NCI-H128 (cell line): Measurements from ENCODE around the gene SLC16A5.
"Not testable (repeated sequence)": the region's sequence is repeated elsewhere in the genome, so short reads cannot be mapped to it uniquely, and the experiment has no call there.

Experiments
- DNase-seq: peaks from one replicate; lab custom pipeline; 2025; ENCODE audit not compliant: unreplicated experiment; lab: John Stamatoyannopoulos, UW

SLC16A5 gene

GRCh38 chr17:75109407-75110233 lies 21.9 kb downstream of the SLC16A5 start, which contains the start of gene ARMC7:
TSS of gene ARMC7 (plus strand) at chr17:75109969. CDS start at chr17:75110289, 320 bp downstream.
- DNase-seq = peak; percentile 64

- no peak for DNase-seq
Observed at GRCh38 chr17:75110234-75110937, 22.6 kb downstream of the SLC16A5 start.

- no peak for DNase-seq
Observed at GRCh38 chr17:75111777-75112335, 24.1 kb downstream of the SLC16A5 start.

- peak; percentile 65 for DNase-seq
Observed at GRCh38 chr17:75113798-75114551, 26.2 kb downstream of the SLC16A5 start.

GRCh38 chr17:75114552-75115314 lies 27.0 kb downstream of the SLC16A5 start:
- no peak for DNase-seq

- DNase-seq = no peak
Observed at GRCh38 chr17:75115555-75115954, 27.8 kb downstream of the SLC16A5 start.

DNA sequence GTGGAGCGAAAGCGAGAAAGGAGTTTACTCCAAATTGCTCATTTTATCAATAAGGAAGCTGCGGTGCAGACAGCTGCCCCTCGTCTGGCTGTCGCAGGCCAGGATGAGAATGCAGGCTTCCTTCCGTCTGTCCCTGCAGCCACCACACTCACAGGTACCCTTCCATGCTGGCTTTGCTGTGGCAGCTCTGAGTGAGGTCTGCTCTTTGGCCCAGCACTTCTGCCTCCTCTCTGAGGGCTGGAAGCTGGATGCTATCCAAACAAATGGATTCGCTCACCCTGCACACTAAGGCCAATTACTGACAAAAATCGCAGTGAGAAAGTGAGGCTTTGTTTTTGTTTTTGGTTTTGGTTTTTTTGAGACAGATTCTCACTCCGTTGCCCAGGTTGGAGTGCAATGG lies 29.0 kb downstream of the SLC16A5 start:
- DNase-seq = no peak

DNA sequence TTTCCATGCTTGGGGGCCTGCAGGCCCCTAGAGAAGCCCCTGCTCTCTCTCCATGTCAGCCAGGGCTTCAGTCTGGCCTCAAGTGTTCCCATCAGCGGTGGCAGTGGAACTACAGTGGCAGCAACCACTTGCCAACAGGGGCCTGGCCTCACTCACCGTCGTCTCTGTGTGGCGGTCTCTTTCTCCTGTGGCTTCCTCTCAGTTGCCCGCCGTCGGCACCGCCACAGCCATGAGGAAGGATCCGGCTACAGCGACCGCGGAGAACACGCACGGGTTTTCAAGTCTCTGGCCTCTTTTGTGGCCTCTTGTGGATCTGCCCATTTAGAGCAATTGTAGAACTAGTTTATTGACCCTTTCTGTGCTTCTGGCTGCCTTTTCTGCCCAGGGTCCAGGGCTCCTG lies 30.6 kb downstream of the SLC16A5 start:
- DNase-seq = no peak

GRCh38 chr17:75124041-75124818 lies 36.5 kb downstream of the SLC16A5 start:
- DNase-seq = no peak

- DNase-seq = no peak
Observed at GRCh38 chr17:75124819-75125162, 37.0 kb downstream of the SLC16A5 start.

- DNase-seq = no peak
Observed at GRCh38 chr17:75125984-75126383, 38.2 kb downstream of the SLC16A5 start.

DNA sequence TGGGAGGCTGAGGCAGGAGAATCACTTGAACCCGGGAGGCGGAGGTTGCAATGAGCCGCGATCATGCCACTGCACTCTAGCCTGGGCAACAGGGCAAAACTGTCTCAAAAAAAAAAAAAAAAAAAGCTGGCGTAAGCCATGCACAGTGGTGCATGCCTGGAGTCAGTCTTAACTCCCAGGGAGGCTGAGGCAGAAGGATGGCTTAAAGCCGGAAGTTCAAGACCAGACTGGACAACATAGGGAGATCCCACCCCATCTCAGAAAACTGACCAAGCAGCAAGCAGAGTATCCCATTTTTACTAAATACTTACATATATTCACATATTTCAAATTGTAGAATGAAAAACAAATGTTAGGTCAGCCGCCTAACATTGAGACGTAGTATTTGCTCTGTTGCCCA lies 39.2 kb downstream of the SLC16A5 start:
- no peak for DNase-seq

GRCh38 chr17:75127936-75128335 lies 40.2 kb downstream of the SLC16A5 start:
- not testable (repeated sequence) for DNase-seq

DNA sequence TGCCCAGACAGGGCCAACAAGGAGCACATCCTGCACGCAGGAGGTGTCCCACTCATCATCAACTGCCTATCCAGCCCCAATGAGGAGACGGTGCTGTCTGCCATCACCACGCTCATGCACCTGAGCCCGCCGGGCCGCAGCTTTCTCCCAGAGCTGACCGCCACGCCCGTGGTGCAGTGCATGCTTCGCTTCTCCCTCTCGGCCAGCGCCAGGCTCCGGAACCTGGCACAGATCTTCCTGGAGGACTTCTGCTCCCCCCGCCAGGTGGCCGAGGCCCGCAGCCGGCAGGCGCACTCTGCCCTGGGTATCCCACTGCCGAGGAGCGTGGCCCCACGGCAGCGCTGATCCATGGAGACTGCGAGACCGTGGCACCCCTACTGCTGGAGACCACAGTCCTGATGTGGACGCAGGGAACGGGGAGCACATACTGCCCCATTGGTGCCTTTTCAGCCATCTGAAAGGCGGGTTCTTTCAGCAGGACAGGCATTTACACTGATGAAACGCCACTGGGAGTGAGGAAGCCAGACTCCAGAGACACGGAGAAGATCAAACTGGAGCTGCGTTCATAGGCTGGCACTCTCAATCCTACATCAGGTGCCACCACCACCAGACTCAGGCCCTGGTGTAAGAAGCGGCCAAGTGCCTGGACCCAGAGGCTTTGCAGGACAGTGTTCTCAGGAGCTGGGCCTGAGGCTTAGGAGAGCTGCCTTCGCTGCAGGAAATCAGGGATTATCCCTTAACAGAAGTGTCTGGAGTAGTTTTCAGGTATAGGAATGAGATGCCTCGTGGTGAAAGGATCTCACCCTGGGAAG lies 41.1 kb downstream of the SLC16A5 start:
- no peak for DNase-seq

DNA sequence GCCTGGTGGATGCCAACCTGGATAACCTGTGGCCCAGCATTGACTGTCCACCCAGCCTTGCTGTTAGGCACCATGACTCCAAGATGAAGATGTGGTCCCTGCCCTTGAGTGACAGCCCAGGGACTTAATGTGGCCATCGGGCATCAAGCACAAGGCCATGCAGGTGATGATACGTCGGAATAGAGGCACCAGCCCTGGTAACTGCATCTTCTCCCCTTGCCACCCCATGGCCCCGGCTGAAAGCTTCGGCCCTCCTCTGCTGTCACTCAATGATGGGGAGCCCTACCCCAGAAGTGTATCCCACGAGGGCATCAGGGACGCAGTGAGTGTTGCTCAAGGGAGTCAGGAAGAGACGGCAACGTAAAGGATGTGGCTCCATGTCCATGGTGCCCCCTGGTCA lies 41.8 kb downstream of the SLC16A5 start:
- DNase-seq = no peak

GRCh38 chr17:75130059-75130631 lies 42.4 kb downstream of the SLC16A5 start:
- DNase-seq = no peak

GRCh38 chr17:75130632-75131277 lies 43.0 kb downstream of the SLC16A5 start:
- peak; percentile 33 for DNase-seq
